ENCODE results near the gene DNAJC5.
"Not testable (repeated sequence)": the region's sequence is repeated elsewhere in the genome, so short reads cannot be mapped to it uniquely, and the experiment has no call there.

The DNAJC5 gene, protein sequence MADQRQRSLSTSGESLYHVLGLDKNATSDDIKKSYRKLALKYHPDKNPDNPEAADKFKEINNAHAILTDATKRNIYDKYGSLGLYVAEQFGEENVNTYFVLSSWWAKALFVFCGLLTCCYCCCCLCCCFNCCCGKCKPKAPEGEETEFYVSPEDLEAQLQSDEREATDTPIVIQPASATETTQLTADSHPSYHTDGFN

DNA sequence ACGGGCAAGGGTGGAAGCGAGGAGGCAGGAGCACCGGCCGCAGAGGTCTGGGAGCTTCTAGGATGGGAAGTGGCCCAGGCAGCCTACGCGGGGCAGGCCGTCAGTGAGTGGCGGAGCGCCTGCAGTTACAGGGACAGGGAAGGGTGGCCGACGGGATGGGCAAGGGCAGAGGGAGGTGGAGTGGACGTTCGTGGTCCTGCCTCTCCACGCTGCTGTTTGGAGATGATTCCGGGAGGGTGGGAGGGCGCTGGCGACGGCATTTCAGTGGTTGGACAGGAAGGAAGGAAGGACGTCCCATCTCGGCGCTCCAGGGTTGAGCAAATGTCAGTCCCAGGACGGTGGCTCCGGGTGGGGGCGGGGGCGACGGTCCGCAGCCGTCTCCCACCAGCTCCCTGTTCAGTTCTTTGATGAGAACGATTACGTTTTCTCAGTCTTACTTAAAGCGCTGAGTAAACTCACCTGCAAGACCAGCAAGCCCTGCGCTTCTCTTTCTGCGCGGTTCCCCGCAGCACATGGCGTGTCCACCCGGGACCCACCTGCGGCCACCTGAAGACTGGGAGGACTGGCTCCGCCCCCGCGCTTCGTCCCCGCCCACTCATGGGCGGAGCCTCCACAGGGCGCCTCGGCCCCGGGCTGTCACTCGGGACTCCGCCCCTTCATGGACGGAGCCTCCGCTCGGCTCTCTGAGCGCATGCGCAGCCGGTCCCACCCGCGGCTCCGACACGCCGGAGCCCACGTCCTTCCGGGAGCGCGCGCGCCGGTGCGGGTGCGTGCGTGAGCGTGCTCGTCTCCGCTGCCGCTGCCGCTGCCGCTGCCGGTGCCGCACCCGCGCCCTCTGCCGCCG lies at the start of gene DNAJC5:
TSS of gene DNAJC5 (plus strand) at position 769 of the 844 bp plus-strand sequence. CDS start 33,220 bp downstream, outside the sequence.
- ATAC-seq (replicated peaks; ENCODE audit: extremely low read depth, poor library complexity, severe bottlenecking) (peak; percentile 76), DNase-seq (ENCODE audit: low spot score in 2 of 2) (peak; percentile 94)
- H3K9me3 Mint-ChIP-seq = no peaks in the 10 kb centered on the region
- no peaks in the 10 kb centered on the region for H3K27me3 Mint-ChIP-seq
- H3K4me3 Mint-ChIP-seq = peak within 1 kb of the TSS; percentile 90
- peaks cover 37% of the 10 kb centered on the region for H3K4me1 Mint-ChIP-seq
- peak within 1 kb of the TSS; percentile 93 for H3K27ac Mint-ChIP-seq (ENCODE audit: low read depth)
- peaks cover 31% of the 10 kb centered on the region for H3K36me3 Mint-ChIP-seq (ENCODE audit: insufficient read depth)

DNA sequence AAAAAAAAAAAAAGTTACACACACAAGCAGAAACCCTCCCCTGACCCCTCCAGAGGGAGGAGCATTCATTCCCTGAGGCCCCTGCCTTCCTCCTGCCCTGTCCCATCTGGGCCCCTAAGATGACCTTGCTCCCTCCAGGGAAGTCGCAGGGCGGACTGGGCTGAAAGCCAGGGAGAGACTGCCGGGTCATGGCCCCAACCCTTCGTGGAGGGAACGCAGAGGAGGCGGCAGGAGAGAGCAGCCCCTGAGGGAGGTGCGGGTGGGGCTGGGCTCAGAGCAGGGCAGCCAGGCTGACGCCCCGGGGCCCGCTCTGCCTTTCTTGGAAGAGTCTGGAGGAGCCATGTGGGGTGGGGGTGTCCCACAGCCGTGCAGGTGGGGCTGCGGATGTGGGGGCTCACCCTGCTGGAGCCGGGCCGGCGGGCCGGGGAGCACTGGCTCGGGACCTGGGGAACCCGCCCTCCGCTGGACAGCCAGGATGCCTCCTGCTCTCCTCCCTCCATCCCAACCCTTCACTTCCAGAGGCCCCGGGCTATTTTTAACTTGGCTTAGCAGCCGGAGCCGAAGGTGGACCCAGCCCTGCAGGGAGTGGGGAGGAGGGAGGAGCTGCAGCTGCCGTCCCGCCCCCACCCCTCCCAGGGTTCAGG lies 48.7 kb upstream of the DNAJC5 start:
- no peak for DNase-seq (ENCODE audit: low spot score in 2 of 2)
- Mint-ChIP-seq H3K9me3 (no peaks in the 10 kb centered on the region), H3K36me3 (ENCODE audit: insufficient read depth) (peaks cover 2% of the 10 kb centered on the region), H3K27ac (ENCODE audit: low read depth) (no peak overlapping the region), H3K27me3 (peaks cover 38% of the 10 kb centered on the region), H3K4me1 (peaks cover 9% of the 10 kb centered on the region), H3K4me3 (no peak overlapping the region)
- no peak for ATAC-seq (replicated peaks; ENCODE audit: extremely low read depth, poor library complexity, severe bottlenecking)

DNA sequence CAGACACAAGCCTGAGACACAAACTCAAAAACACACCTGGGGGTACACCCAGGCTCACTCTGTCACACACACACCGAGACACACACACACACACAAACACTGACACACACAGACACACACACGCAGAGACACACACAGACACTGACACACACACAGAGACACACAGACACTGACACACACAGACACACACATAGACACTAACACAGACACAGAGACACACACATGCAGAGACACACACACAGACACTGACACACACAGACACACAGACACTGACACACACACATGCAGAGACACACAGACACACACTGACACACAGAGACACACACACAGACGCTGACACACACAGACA lies 48.1 kb upstream of the DNAJC5 start:
- no peak overlapping the region for H3K4me3 Mint-ChIP-seq
- H3K27me3 Mint-ChIP-seq = peaks cover 41% of the 10 kb centered on the region
- H3K4me1 Mint-ChIP-seq = peaks cover 9% of the 10 kb centered on the region
- peaks cover 2% of the 10 kb centered on the region for H3K36me3 Mint-ChIP-seq (ENCODE audit: insufficient read depth)
- DNase-seq (ENCODE audit: low spot score in 2 of 2) (no peak), ATAC-seq (replicated peaks; ENCODE audit: extremely low read depth, poor library complexity, severe bottlenecking) (no peak)
- no peaks in the 10 kb centered on the region for H3K9me3 Mint-ChIP-seq
- no peak overlapping the region for H3K27ac Mint-ChIP-seq (ENCODE audit: low read depth)

DNA sequence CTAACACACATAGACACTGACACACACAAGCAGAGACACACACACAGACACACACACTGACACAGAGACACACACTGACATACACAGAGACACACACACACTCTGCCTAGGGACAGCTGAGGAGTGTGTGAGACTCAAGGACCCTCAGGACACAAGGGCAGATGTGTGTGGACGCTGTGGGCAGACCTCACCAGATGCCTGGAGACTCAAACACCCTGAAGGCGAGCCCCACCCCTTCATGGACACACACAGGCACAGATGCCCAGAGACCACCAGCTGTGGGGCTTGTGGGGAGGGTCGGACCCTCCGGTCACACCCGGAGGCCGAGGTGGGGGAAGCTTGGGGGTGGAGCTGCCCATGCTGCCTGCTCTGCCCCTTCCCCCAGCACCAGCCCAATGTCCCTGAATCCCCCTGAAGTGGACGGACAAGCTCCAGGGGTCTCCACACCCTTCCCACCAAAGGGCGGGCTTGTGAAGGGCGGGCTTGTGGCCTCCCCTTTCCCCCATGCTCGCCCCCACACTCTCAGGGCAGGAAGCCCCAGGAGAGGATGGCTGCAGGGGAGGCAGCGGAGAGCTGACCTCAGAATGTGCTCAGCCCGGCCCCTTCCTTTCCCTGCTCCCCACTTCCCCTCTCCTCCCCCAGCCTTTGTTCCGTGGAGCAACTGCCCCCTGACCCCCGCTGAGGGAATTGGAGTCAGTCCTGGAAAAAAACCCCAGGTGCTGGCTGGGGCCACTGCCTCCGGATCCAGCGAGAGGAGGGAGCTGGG lies 47.5 kb upstream of the DNAJC5 start:
- no peak for ATAC-seq (replicated peaks; ENCODE audit: extremely low read depth, poor library complexity, severe bottlenecking)
- Mint-ChIP-seq H3K4me1 (peaks cover 9% of the 10 kb centered on the region), H3K27ac (ENCODE audit: low read depth) (no peak overlapping the region), H3K4me3 (no peak overlapping the region), H3K9me3 (no peaks in the 10 kb centered on the region), H3K36me3 (ENCODE audit: insufficient read depth) (peaks cover 2% of the 10 kb centered on the region), H3K27me3 (peaks cover 41% of the 10 kb centered on the region)
- DNase-seq (ENCODE audit: low spot score in 2 of 2) = no peak

DNA sequence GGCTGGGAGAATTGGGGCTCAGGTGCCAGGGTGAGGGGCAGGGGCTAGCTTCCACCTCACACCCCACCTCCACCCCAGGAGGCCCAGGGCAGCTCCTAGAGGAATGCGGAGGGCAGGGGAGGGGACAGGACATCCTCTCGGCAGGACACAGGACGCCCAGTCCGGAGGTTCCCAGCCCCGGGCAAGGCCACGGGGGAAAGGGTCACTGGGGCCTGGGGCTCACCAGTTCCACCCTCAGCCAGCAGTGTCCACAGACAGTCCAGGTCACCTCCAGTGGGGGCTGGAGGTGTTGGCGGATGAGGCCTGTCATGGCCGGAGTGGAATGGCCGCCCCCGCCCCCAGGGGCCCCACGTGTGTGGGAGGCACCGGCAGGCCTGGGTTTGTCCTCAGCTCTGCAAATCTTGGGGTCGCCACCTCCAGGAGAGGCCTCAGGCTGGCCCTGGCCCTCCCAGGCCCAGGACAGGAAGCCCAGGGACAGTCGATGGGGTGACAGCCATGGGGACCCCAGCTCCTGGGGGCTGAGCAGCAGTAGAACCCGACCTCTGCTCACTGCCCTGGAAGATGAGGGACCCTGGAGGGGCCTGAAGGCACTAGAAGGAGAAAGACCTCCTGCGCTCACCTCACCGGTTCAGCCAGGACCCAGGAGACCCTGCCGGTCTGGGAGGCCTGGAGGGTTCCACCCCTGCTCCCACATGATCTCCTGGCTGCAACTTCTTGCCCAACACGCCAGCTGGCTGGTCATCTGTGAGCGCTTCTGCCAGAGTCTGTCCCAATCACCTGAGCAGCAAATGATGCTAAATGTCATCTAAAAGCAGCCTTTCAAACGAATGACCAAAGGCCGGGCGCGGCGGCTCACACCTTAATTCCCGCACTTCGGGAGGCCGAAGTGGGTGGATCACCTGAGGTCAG lies 46.7 kb upstream of the DNAJC5 start:
- no peak for ATAC-seq (replicated peaks; ENCODE audit: extremely low read depth, poor library complexity, severe bottlenecking)

DNA sequence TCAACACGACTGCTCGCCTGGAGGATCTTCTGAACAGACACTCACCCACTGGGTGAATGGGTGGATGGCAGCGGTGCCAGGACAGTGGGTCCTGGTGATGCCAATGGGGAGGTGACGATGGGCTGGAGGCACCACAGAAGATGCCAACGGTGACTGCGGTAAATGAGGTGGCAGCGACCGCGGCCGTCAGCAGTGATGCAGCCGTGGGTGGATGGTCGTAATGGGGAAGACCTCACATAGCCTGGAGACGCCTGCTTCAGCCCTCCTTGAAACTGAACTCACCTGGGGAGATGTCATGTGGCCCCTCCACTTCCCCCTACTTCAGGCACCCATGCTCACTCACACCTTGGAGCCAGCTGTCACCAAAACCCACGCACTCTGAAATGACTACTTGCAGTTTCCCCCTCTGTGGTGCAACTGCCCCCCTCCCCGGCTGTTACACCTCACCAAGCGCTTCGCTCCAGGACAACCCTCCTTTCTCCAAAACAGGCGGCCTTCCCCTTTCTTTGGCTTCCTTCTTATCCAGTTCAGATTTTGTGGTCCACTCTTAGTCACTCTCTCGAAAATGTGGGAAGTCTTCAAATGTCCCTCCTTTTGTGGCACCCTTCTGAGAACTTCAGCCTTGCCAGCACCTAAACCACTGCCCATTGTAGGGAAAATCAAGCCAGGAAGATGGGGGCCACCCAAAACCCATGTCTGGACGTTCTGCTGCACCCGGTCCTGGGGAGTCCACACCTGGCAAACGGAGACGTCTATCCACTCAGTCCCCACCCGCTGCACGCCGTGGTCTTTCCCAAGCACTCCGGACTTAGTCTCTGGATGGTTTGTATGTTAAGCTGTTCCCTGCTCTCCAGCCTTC lies 44.0 kb upstream of the DNAJC5 start:
- H3K27ac Mint-ChIP-seq (ENCODE audit: low read depth) = no peak overlapping the region
- no peaks in the 10 kb centered on the region for H3K9me3 Mint-ChIP-seq
- H3K36me3 Mint-ChIP-seq (ENCODE audit: insufficient read depth) = peaks cover 2% of the 10 kb centered on the region
- no peak for DNase-seq (ENCODE audit: low spot score in 2 of 2)
- peaks cover 26% of the 10 kb centered on the region for H3K27me3 Mint-ChIP-seq
- no peak overlapping the region for H3K4me3 Mint-ChIP-seq
- peak; percentile 55 for ATAC-seq (replicated peaks; ENCODE audit: extremely low read depth, poor library complexity, severe bottlenecking)
- peaks cover 9% of the 10 kb centered on the region for H3K4me1 Mint-ChIP-seq

More for the DNA sequence above, 46.7 kb upstream of the DNAJC5 start:
- Mint-ChIP-seq H3K4me3 (no peak overlapping the region), H3K27ac (ENCODE audit: low read depth) (no peak overlapping the region), H3K4me1 (peaks cover 9% of the 10 kb centered on the region), H3K9me3 (no peaks in the 10 kb centered on the region), H3K36me3 (ENCODE audit: insufficient read depth) (peaks cover 2% of the 10 kb centered on the region), H3K27me3 (peaks cover 38% of the 10 kb centered on the region)
- no peak for DNase-seq (ENCODE audit: low spot score in 2 of 2)

DNA sequence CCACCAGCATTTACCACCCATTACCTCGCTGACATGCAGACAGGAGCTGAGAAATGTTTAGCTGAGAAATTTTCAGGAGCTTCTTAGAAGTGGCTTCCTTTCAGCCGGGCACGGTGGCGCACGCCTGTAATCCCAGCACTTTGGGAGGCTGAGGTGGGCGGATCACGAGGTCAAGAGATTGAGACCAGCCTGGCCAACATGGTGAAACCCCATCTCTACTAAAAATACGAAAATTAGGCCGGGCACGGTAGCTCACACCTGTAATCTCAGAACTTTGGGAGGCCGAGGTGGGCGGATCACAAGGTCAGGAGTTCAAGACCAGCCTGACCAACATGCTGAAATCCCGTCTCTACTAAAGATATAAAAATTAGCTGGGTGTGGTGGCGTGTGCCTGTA lies 43.4 kb upstream of the DNAJC5 start:
- not testable (repeated sequence) for H3K4me1 Mint-ChIP-seq; H3K9me3 Mint-ChIP-seq; H3K27ac Mint-ChIP-seq (ENCODE audit: low read depth); ATAC-seq (replicated peaks; ENCODE audit: extremely low read depth, poor library complexity, severe bottlenecking); H3K36me3 Mint-ChIP-seq (ENCODE audit: insufficient read depth); DNase-seq (ENCODE audit: low spot score in 2 of 2); H3K4me3 Mint-ChIP-seq
- peaks cover 26% of the 10 kb centered on the region for H3K27me3 Mint-ChIP-seq

DNA sequence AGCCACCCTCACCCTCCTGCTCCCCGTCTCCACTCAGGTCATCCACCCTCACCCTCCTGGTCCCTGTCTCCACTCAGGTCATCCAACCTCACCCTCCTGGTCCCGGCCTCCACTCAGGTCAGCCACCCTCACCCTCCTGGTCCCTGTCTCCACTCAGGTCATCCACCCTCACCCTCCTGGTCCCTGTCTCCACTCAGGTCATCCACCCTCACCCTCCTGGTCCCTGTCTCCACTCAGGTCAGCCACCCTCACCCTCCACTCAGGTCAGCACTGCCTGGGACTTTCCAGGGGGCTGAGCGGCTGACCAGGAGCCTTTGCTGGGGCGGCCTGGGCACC lies 41.2 kb upstream of the DNAJC5 start:
- H3K4me3 Mint-ChIP-seq; ATAC-seq (replicated peaks; ENCODE audit: extremely low read depth, poor library complexity, severe bottlenecking); DNase-seq (ENCODE audit: low spot score in 2 of 2); H3K27ac Mint-ChIP-seq (ENCODE audit: low read depth); H3K36me3 Mint-ChIP-seq (ENCODE audit: insufficient read depth); H3K9me3 Mint-ChIP-seq: not testable (repeated sequence)
- peaks cover 17% of the 10 kb centered on the region for H3K4me1 Mint-ChIP-seq
- peaks cover 26% of the 10 kb centered on the region for H3K27me3 Mint-ChIP-seq

DNA sequence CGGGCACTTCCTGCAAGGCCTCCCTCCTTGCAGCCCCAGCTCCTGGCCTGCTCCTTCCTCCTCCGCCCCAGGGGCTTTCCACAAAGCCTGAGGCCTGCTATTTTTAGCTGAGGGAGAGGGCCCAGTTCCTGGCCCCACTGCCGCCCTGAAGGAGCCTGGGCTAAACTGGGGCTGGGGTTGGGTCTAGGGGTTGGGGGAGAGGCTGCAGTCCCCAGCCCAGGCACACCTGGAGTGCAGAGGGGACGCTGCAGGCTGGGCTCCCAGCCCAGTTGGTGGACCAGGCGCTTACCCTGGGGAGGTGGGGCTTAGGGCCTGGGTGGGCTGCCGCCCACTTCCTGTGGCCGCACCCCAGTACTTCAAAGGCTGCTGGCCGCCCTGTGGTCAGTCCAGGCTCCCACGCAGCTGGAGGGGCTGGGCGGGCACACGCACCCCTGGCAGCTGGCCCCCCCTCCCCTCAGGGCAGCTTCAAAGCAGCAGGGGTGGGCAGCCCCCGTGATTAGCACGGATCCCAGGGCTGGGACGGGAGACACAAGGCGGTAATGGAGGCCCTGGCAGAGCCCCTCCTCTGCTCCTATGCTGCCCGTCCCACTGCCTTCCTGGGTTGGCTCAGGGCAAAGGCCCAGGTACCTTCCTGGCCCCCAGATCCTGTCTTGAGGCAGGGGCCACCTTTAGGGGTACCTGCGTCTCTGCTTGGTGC lies 40.7 kb upstream of the DNAJC5 start:
- H3K9me3 Mint-ChIP-seq = no peaks in the 10 kb centered on the region
- H3K27ac Mint-ChIP-seq (ENCODE audit: low read depth) = no peak overlapping the region

DNA sequence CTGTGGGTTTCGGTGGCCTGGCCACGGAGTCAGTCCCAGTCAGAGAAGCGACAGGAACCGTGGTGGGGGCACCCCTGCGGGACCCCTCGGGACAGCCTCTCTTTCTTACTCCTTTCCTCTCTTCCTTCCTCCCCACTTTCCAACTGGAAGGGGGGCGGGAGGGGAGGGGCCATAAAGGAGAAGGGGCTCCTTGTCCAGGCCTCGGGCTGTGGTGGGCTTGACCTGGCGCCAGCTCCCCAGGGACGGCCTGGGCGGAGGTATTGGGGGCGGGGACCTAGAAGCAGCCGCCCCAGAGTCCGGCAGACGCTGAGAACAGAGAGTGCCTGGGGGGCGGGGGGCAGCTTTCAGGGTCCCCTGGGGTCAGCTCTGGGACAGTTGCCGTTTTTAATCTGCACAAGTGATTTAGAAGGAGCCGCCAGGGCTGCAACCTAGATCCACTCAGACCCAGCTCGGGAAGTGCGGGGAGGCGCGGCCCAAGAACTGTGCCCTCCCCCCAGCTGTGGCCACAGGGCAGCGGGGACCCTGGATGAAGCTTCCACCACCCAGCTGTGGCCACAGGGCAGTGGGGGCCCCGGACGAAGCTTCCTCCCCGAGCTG lies 40.1 kb upstream of the DNAJC5 start:
- H3K4me3 Mint-ChIP-seq = no peak overlapping the region

More for the DNA sequence above, 40.7 kb upstream of the DNAJC5 start:
- DNase-seq (ENCODE audit: low spot score in 2 of 2) = no peak
- Mint-ChIP-seq H3K4me3 (no peak overlapping the region), H3K27me3 (peaks cover 26% of the 10 kb centered on the region), H3K36me3 (ENCODE audit: insufficient read depth) (peaks cover 1% of the 10 kb centered on the region), H3K4me1 (peaks cover 20% of the 10 kb centered on the region)
- no peak for ATAC-seq (replicated peaks; ENCODE audit: extremely low read depth, poor library complexity, severe bottlenecking)

More for the DNA sequence above, 40.1 kb upstream of the DNAJC5 start:
- ATAC-seq (replicated peaks; ENCODE audit: extremely low read depth, poor library complexity, severe bottlenecking) = no peak
- Mint-ChIP-seq H3K27me3 (peaks cover 26% of the 10 kb centered on the region), H3K36me3 (ENCODE audit: insufficient read depth) (no peaks in the 10 kb centered on the region), H3K4me1 (peaks cover 20% of the 10 kb centered on the region), H3K9me3 (no peaks in the 10 kb centered on the region), H3K27ac (ENCODE audit: low read depth) (no peak overlapping the region)
- DNase-seq (ENCODE audit: low spot score in 2 of 2) = no peak

Data from central memory CD8-positive, alpha-beta T cell (primary cell).